ENCODE data around the gene HOXA11. TPM values are rescaled to one million over a fixed set of nuclear protein-coding genes. Genes with fewer than 3 reads are reported as not detected.

Gene HOXA11
- total RNA-seq, 1 donor from 2014 or later, result not detected

GRCh38 chr7:27212497-27213432 lies 27.7 kb upstream of the HOXA11 start:
- no peaks in the 10 kb centered on the region for H3K36me3 Mint-ChIP-seq (ENCODE audit: low read depth)
- DNase-seq, result no peak
- H3K9me3 Mint-ChIP-seq, result no peaks in the 10 kb centered on the region
- no peak overlapping the region for H3K4me3 Mint-ChIP-seq
- H3K4me1 Mint-ChIP-seq, result peaks cover 4% of the 10 kb centered on the region
- intact Hi-C loops (cut with micrococcal nuclease), result loop anchor here (5.0 kb wide), 1 partner anchor 710 kb away; no protein-coding TSS in a partner anchor
- no peak overlapping the region for H3K27ac Mint-ChIP-seq
- H3K27me3 Mint-ChIP-seq, result peaks cover 85% of the 10 kb centered on the region

- Mint-ChIP-seq H3K27ac (no peak overlapping the region), H3K4me1 (peaks cover 4% of the 10 kb centered on the region), H3K4me3 (no peak overlapping the region), H3K27me3 (peaks cover 87% of the 10 kb centered on the region), H3K36me3 (ENCODE audit: low read depth) (no peaks in the 10 kb centered on the region), H3K9me3 (no peaks in the 10 kb centered on the region)
- no peak for DNase-seq
- intact Hi-C loops (cut with micrococcal nuclease), result loop anchor here (5.0 kb wide), 1 partner anchor 711 kb away; no protein-coding TSS in a partner anchor
Observed at GRCh38 chr7:27211764-27212204, 26.8 kb upstream of the HOXA11 start.

GRCh38 chr7:27211084-27211446 lies 26.0 kb upstream of the HOXA11 start:
- no peak for DNase-seq
- Mint-ChIP-seq H3K36me3 (ENCODE audit: low read depth) (no peaks in the 10 kb centered on the region), H3K9me3 (no peaks in the 10 kb centered on the region), H3K27ac (no peak overlapping the region), H3K4me1 (peaks cover 4% of the 10 kb centered on the region), H3K27me3 (peaks cover 89% of the 10 kb centered on the region), H3K4me3 (no peak overlapping the region)
- intact Hi-C loops (cut with micrococcal nuclease), result loop anchor here (5.0 kb wide), 1 partner anchor 711 kb away; no protein-coding TSS in a partner anchor

- Mint-ChIP-seq H3K36me3 (ENCODE audit: low read depth) (no peaks in the 10 kb centered on the region), H3K27me3 (peaks cover 90% of the 10 kb centered on the region), H3K27ac (no peak overlapping the region), H3K4me3 (no peak overlapping the region), H3K4me1 (peaks cover 4% of the 10 kb centered on the region), H3K9me3 (no peaks in the 10 kb centered on the region)
- peak; percentile 81 for DNase-seq
- intact Hi-C loops (cut with micrococcal nuclease), result loop anchor here (5.0 kb wide), 1 partner anchor 712 kb away; no protein-coding TSS in a partner anchor
Observed at GRCh38 chr7:27210441-27211083, 25.5 kb upstream of the HOXA11 start.

GRCh38 chr7:27209933-27210440 lies 25.0 kb upstream of the HOXA11 start:
- Mint-ChIP-seq H3K4me1 (peaks cover 4% of the 10 kb centered on the region), H3K27me3 (peaks cover 90% of the 10 kb centered on the region), H3K27ac (no peak overlapping the region), H3K36me3 (ENCODE audit: low read depth) (no peaks in the 10 kb centered on the region), H3K4me3 (no peak overlapping the region), H3K9me3 (no peaks in the 10 kb centered on the region)
- DNase-seq, result no peak
- intact Hi-C loops (cut with micrococcal nuclease), result loop anchor here (5.0 kb wide), 1 partner anchor 712 kb away; no protein-coding TSS in a partner anchor

- no peak overlapping the region for H3K27ac Mint-ChIP-seq
- no peaks in the 10 kb centered on the region for H3K9me3 Mint-ChIP-seq
- H3K4me3 Mint-ChIP-seq, result no peak overlapping the region
- intact Hi-C loops (cut with micrococcal nuclease), result no loop called here
- no peak for DNase-seq
- H3K27me3 Mint-ChIP-seq, result peaks cover 90% of the 10 kb centered on the region
- H3K36me3 Mint-ChIP-seq (ENCODE audit: low read depth), result no peaks in the 10 kb centered on the region
- H3K4me1 Mint-ChIP-seq, result peaks cover 6% of the 10 kb centered on the region
Observed at GRCh38 chr7:27208998-27209397, 24.0 kb upstream of the HOXA11 start.

- intact Hi-C loops (cut with micrococcal nuclease), result no loop called here
- Mint-ChIP-seq H3K9me3 (no peaks in the 10 kb centered on the region), H3K4me1 (peaks cover 6% of the 10 kb centered on the region), H3K36me3 (ENCODE audit: low read depth) (no peaks in the 10 kb centered on the region), H3K27me3 (peaks cover 92% of the 10 kb centered on the region), H3K27ac (no peak overlapping the region), H3K4me3 (no peak overlapping the region)
- DNase-seq, result no peak
Observed at GRCh38 chr7:27207348-27207985, 22.4 kb upstream of the HOXA11 start.

- Mint-ChIP-seq H3K27ac (peak overlapping the region; percentile 43), H3K9me3 (no peaks in the 10 kb centered on the region), H3K36me3 (ENCODE audit: low read depth) (peaks cover 3% of the 10 kb centered on the region), H3K27me3 (peaks cover 92% of the 10 kb centered on the region), H3K4me1 (peaks cover 15% of the 10 kb centered on the region), H3K4me3 (no peak overlapping the region)
- no peak for DNase-seq
- intact Hi-C loops (cut with micrococcal nuclease), result no loop called here
Observed at GRCh38 chr7:27205325-27206280, 20.6 kb upstream of the HOXA11 start.

- intact Hi-C loops (cut with micrococcal nuclease), result no loop called here
- Mint-ChIP-seq H3K9me3 (no peaks in the 10 kb centered on the region), H3K27ac (no peak overlapping the region), H3K36me3 (ENCODE audit: low read depth) (peaks cover 3% of the 10 kb centered on the region), H3K27me3 (peaks cover 89% of the 10 kb centered on the region), H3K4me3 (no peak overlapping the region), H3K4me1 (peaks cover 13% of the 10 kb centered on the region)
- DNase-seq, result no peak
Observed at GRCh38 chr7:27204851-27205322, 19.9 kb upstream of the HOXA11 start.

GRCh38 chr7:27203964-27204594 lies 19.0 kb upstream of the HOXA11 start:
- intact Hi-C loops (cut with micrococcal nuclease), result no loop called here
- no peak for DNase-seq
- Mint-ChIP-seq H3K27me3 (peaks cover 84% of the 10 kb centered on the region), H3K36me3 (ENCODE audit: low read depth) (peaks cover 3% of the 10 kb centered on the region), H3K4me1 (peaks cover 13% of the 10 kb centered on the region), H3K9me3 (no peaks in the 10 kb centered on the region), H3K4me3 (no peak overlapping the region), H3K27ac (no peak overlapping the region)

- Mint-ChIP-seq H3K36me3 (ENCODE audit: low read depth) (peaks cover 5% of the 10 kb centered on the region), H3K27me3 (peaks cover 82% of the 10 kb centered on the region), H3K27ac (no peak overlapping the region), H3K9me3 (no peaks in the 10 kb centered on the region), H3K4me1 (peaks cover 13% of the 10 kb centered on the region), H3K4me3 (no peak overlapping the region)
- no peak for DNase-seq
- intact Hi-C loops (cut with micrococcal nuclease), result no loop called here
Observed at GRCh38 chr7:27203365-27203953, 18.4 kb upstream of the HOXA11 start.

- peaks cover 13% of the 10 kb centered on the region for H3K4me1 Mint-ChIP-seq
- intact Hi-C loops (cut with micrococcal nuclease), result no loop called here
- H3K27ac Mint-ChIP-seq, result no peak overlapping the region
- no peaks in the 10 kb centered on the region for H3K9me3 Mint-ChIP-seq
- DNase-seq, result no peak
- no peak overlapping the region for H3K4me3 Mint-ChIP-seq
- peaks cover 84% of the 10 kb centered on the region for H3K27me3 Mint-ChIP-seq
- H3K36me3 Mint-ChIP-seq (ENCODE audit: low read depth), result peaks cover 5% of the 10 kb centered on the region
Observed at GRCh38 chr7:27202862-27203134, 17.8 kb upstream of the HOXA11 start.
